Measurements from ENCODE around the gene RGS2. TPM values are rescaled to one million over a fixed set of nuclear protein-coding genes. Genes with fewer than 3 reads are reported as not detected.

The RGS2 gene
- total RNA-seq, 6 donors from 2014 or later = 10.5 to 134 (median 54.7) TPM

DNA sequence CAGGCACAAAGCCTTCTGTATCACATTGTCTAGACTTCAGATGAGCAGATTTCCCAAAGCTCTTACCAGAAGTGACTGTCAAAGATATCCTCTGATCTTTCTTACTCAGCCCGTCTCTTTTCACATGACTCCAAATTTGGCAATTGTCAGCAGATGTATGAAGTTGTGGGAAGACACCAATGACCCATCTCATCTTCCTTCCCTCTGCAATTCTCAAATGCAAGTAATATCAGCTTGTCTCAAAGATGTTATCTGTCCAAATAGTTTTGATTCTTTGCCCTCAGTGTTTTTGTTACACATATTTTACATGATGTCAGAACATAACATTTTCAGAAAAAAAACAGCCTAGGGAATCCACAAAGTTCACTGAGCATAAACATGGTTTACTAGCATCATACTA is 45.1 kb upstream of the RGS2 start:
- DNase-seq = no peak
- Histone ChIP-seq H3K27me3 (no peaks in the 10 kb centered on the region), H3K27ac (no peak overlapping the region), H3K9me3 (no peaks in the 10 kb centered on the region), H3K4me3 (no peak overlapping the region), H3K4me1 (peaks cover 0 to 4% (median 0%) of the 10 kb centered on the region in 4 donors), H3K36me3 (no peaks in the 10 kb centered on the region)
- WGBS, 2 donors = 31 to 57% methylated on average over 1 of the region's 1 CpG
- peak in 1 of 2 donors; percentile 31 for ATAC-seq (ENCODE audit: low FRiP score in 2 of 2)
- TF ChIP-seq EP300 (IDR thresholded peaks at IDR 0.05) = no peak
- TF ChIP-seq POLR2AphosphoS5 (IDR thresholded peaks at IDR 0.05) = no peak
- TF ChIP-seq, protein P1, sequence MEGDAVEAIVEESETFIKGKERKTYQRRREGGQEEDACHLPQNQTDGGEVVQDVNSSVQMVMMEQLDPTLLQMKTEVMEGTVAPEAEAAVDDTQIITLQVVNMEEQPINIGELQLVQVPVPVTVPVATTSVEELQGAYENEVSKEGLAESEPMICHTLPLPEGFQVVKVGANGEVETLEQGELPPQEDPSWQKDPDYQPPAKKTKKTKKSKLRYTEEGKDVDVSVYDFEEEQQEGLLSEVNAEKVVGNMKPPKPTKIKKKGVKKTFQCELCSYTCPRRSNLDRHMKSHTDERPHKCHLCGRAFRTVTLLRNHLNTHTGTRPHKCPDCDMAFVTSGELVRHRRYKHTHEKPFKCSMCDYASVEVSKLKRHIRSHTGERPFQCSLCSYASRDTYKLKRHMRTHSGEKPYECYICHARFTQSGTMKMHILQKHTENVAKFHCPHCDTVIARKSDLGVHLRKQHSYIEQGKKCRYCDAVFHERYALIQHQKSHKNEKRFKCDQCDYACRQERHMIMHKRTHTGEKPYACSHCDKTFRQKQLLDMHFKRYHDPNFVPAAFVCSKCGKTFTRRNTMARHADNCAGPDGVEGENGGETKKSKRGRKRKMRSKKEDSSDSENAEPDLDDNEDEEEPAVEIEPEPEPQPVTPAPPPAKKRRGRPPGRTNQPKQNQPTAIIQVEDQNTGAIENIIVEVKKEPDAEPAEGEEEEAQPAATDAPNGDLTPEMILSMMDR (IDR thresholded peaks at IDR 0.05) = no peak
- TF ChIP-seq POLR2A (IDR thresholded peaks at IDR 0.05) = no peak

DNA sequence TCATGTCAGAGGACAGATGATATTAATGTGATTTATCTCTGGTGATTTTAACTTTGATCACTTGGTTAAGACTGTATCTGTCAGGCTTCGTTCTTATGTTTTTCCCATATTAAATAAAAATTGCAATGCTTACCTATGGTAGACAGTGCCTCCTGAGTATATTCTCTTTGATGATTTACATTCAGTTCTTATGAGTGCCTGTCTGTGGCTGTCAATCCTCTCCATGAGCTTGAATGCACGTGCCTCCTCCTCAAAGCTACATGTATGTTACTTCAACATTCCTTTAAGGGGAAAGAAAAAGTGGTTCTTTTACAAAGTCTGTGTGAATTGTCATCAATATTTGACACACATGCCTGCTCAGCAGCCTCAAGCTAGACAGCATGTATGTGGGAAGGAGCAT is 44.2 kb upstream of the RGS2 start:
- ATAC-seq (ENCODE audit: low FRiP score in 2 of 2) = no peak
- TF ChIP-seq, protein P1 (IDR thresholded peaks at IDR 0.05) = no peak
- TF ChIP-seq EP300 (IDR thresholded peaks at IDR 0.05) (no peak), POLR2AphosphoS5 (IDR thresholded peaks at IDR 0.05) (no peak), POLR2A (IDR thresholded peaks at IDR 0.05) (no peak)
- WGBS, 2 donors = 80 to 92% methylated on average over 2 of the region's 2 CpGs

DNA sequence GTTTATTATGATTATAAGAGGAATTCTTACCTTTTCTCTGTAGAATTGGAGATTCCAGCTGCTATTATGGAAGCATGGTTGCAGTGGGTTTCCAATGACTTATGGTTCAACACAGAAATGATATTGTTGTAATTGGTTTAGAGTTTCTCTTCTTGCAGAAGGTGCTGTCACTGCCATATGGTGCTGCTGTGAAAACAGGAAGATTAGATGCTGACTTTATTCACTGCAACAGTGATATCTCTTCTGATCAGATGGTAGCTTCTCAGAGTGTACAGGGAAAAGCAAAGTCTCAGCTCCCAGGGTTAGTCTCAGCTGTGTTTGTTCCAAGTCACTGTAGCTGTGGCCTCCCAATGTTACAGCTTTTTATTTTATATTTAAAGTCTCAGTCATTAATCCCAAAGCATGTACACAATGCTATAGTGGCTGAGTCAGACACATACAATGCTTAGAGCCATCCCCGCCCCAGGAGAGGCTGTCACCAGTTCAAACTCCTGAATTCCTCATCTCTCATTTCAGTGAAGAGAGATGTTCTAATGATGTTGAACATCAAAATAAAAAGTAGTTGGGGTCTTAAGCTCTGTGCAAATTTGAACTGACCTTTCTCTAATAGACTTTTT is 42.7 kb upstream of the RGS2 start:
- DNase-seq (no peak), ATAC-seq (ENCODE audit: low FRiP score in 2 of 2) (no peak)
- H3K27ac ChIP-seq = no peak overlapping the region
- no peaks in the 10 kb centered on the region for H3K27me3 ChIP-seq
- TF ChIP-seq, protein P1 (IDR thresholded peaks at IDR 0.05) = no peak
- no peak for TF ChIP-seq POLR2AphosphoS5 (IDR thresholded peaks at IDR 0.05)
- no peak for TF ChIP-seq POLR2A (IDR thresholded peaks at IDR 0.05)
- TF ChIP-seq EP300 (IDR thresholded peaks at IDR 0.05) = no peak
- no peaks in the 10 kb centered on the region for H3K9me3 ChIP-seq
- no peaks in the 10 kb centered on the region for H3K36me3 ChIP-seq
- peaks cover 0 to 4% (median 0%) of the 10 kb centered on the region in 4 donors for H3K4me1 ChIP-seq
- no peak overlapping the region for H3K4me3 ChIP-seq
- WGBS, 2 donors = 85 to 95% methylated on average over 1 of the region's 1 CpG

More for the DNA sequence above, 44.2 kb upstream of the RGS2 start:
- H3K9me3 ChIP-seq = no peaks in the 10 kb centered on the region
- H3K4me3 ChIP-seq = no peak overlapping the region
- no peaks in the 10 kb centered on the region for H3K36me3 ChIP-seq
- H3K27ac ChIP-seq = no peak overlapping the region
- H3K4me1 ChIP-seq = peaks cover 0 to 4% (median 0%) of the 10 kb centered on the region in 4 donors
- no peaks in the 10 kb centered on the region for H3K27me3 ChIP-seq
- no peak for DNase-seq

DNA sequence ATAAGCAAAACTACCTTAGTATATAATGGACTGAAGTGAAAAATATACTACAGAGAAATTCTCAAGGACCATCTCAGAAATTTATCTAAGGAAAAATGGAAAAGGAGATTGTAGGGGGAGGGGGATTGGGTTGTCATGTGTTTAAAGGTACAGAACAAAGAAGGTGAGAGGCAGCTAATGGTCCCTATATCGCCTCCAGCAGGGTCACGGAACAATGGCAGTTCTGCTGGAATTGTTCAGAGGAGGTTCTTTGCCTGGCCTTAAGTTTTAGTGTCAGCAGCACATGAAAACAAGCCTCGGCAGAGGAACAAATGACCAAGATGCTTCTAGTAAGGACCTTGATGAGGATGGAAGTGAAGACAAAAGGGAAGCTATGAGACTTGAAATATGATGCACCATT is 42.0 kb upstream of the RGS2 start:
- H3K4me3 ChIP-seq = no peak overlapping the region
- H3K4me1 ChIP-seq = peaks cover 0 to 4% (median 0%) of the 10 kb centered on the region in 4 donors
- no peak overlapping the region for H3K27ac ChIP-seq
- ATAC-seq (ENCODE audit: low FRiP score in 2 of 2) (no peak), DNase-seq (no peak)
- no peaks in the 10 kb centered on the region for H3K9me3 ChIP-seq
- H3K27me3 ChIP-seq = no peaks in the 10 kb centered on the region
- TF ChIP-seq EP300 (IDR thresholded peaks at IDR 0.05) = no peak
- no peak for TF ChIP-seq POLR2AphosphoS5 (IDR thresholded peaks at IDR 0.05)
- TF ChIP-seq POLR2A (IDR thresholded peaks at IDR 0.05) = no peak
- TF ChIP-seq, protein P1 (IDR thresholded peaks at IDR 0.05) = no peak
- WGBS, 2 donors = 92 to 96% methylated on average over 3 of the region's 3 CpGs
- H3K36me3 ChIP-seq = no peaks in the 10 kb centered on the region

DNA sequence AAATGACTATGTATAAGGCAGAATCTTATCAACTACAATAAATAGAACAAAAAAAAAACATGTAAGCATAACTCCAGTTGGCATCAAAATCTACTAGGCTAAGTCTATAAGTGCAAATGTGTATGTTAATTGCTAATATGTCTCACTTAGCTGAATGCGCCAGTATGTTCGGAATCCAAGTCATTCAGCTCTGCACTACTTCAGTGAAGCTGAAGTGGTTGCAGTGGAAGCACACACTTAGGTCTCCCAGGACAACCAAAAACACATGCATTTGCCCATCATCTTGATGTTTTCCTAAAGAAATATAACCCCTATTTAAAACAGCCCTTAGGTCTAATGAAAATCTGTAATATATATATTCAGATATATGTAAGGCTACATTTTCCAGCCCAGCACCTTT is 41.0 kb upstream of the RGS2 start:
- peaks cover 0 to 4% (median 0%) of the 10 kb centered on the region in 4 donors for H3K4me1 ChIP-seq
- no peaks in the 10 kb centered on the region for H3K27me3 ChIP-seq
- ATAC-seq (ENCODE audit: low FRiP score in 2 of 2) = peak in 1 of 2 donors; percentile 74
- no peaks in the 10 kb centered on the region for H3K9me3 ChIP-seq
- H3K4me3 ChIP-seq = no peak overlapping the region
- peak in 1 of 2 donors; percentile 30 for DNase-seq
- no peaks in the 10 kb centered on the region for H3K36me3 ChIP-seq
- TF ChIP-seq POLR2A (IDR thresholded peaks at IDR 0.05) = no peak
- TF ChIP-seq, protein P1 (IDR thresholded peaks at IDR 0.05) = no peak
- no peak for TF ChIP-seq EP300 (IDR thresholded peaks at IDR 0.05)
- 74 to 78% methylated on average over 2 of the region's 2 CpGs for WGBS, 2 donors
- H3K27ac ChIP-seq = peak overlapping the region in 1 of 4 donors; percentile 37
